ENCODE results near the gene ZNF23. TPM values are rescaled to one million over a fixed set of nuclear protein-coding genes. Genes with fewer than 3 reads are reported as not detected.

The ZNF23 gene
- total RNA-seq, 1 donor from 2014 or later = 19.0 TPM

Other genes starting within 250 kb of the ZNF23 start
- gene HYDIN, start 231.5 kb downstream of the ZNF23 start, total RNA-seq (ENCODE audit: insufficient read depth, low replicate concordance) = 8.2 TPM
- gene CMTR2, start 172.8 kb downstream of the ZNF23 start, total RNA-seq (ENCODE audit: insufficient read depth, low replicate concordance) = 38.5 TPM
- gene CALB2, start 103.5 kb downstream of the ZNF23 start, total RNA-seq (ENCODE audit: insufficient read depth, low replicate concordance) = 1.7 TPM
- not detected for gene TLE7, start 20.2 kb downstream of the ZNF23 start, total RNA-seq (ENCODE audit: insufficient read depth, low replicate concordance)
- 19.3 TPM for gene ZNF19, start 27.1 kb upstream of the ZNF23 start, total RNA-seq (ENCODE audit: insufficient read depth, low replicate concordance)
- 1.2 TPM for gene CHST4, start 64.2 kb upstream of the ZNF23 start, total RNA-seq (ENCODE audit: insufficient read depth, low replicate concordance)
- gene TAT, start 114.8 kb upstream of the ZNF23 start, total RNA-seq (ENCODE audit: insufficient read depth, low replicate concordance) = 7.0 TPM
- 4.1 TPM for gene MARVELD3, start 163.9 kb upstream of the ZNF23 start, total RNA-seq (ENCODE audit: insufficient read depth, low replicate concordance)